Thoracic aorta (tissue), 2 donors: ENCODE data around the gene NECTIN2. TPM values are rescaled to one million over a fixed set of nuclear protein-coding genes. Genes with fewer than 3 reads are reported as not detected.

ENCODE experiments used
- ATAC-seq: fragments of 150-250 bp; one replicate; pipeline ENCODE4 v1.8.0; 2017; ENCODE audit warnings: low read depth; ENCODE audit not compliant: insufficient number of reproducible peaks, low FRiP score
- DNase-seq: peaks from one replicate; pipeline ENCODE4 v3.0.0-alpha.2; 2020; ENCODE audit warnings: low spot score
- H3K27ac ChIP-seq, 2 donors: fragments of 200-600 bp; sonication (generic); 1 replicate in 1 of 2; 2 replicates in 1 of 2; pipeline ENCODE4 v1.5.1; 2016; ENCODE audit warnings: mild to moderate bottlenecking in 2 of 2, moderate library complexity in 2 of 2
- H3K27me3 ChIP-seq: fragments of 200-600 bp; sonication (generic); replicated peaks from 2 replicates; pipeline ENCODE4 v1.6.0; 2016; ENCODE audit warnings: mild to moderate bottlenecking; ENCODE audit not compliant: insufficient read depth
- H3K36me3 ChIP-seq: fragments of 200-600 bp; sonication (generic); one replicate; pipeline ENCODE4 v1.5.1; 2016
- H3K4me1 ChIP-seq, 2 donors: fragments of 200-600 bp; sonication (generic); 1 replicate in 1 of 2; 2 replicates in 1 of 2; pipeline versions ENCODE4 v1.5.1 to v1.6.0; 2016; ENCODE audit warnings: low read depth in 2 of 2, mild to moderate bottlenecking in 1 of 2; ENCODE audit not compliant: control insufficient read depth in 1 of 2
- H3K4me3 ChIP-seq: fragments of 200-600 bp; sonication (generic); 2 replicates; pipeline ENCODE4 v1.5.1; 2016; ENCODE audit warnings: mild to moderate bottlenecking
- H3K9me3 ChIP-seq: fragments of 200-600 bp; sonication (generic); 2 replicates; pipeline ENCODE4 v1.5.1; 2016
- CTCF ChIP-seq: fragments of 200-600 bp; sonication (generic); IDR thresholded peaks from one replicate; pipeline ENCODE4 v1.5.1; 2019; ENCODE audit warnings: antibody characterized with exemption
- total RNA-seq, 2 donors: library from RNA; depleted of rRNA; stranded (reverse); fragments of >200 nt; gene quantifications; one replicate each; pipeline versions ENCODE4 v1.1.0 to v1.2.3, GENCODE V29; 2016

NECTIN2 gene
- total RNA-seq, 2 donors from 2014 or later, result 61.7 to 84.3 TPM

GRCh38 chr19:44865196-44865767 lies 19.2 kb downstream of the NECTIN2 start:
- Histone ChIP-seq H3K9me3 (no peaks in the 10 kb centered on the region), H3K4me1 (no peaks in the 10 kb centered on the region), H3K27me3 (no peaks in the 10 kb centered on the region), H3K4me3 (no peak overlapping the region), H3K27ac (no peak overlapping the region), H3K36me3 (peaks cover 14% of the 10 kb centered on the region)
- DNase-seq (no peak), ATAC-seq (no peak)
- no peak for TF ChIP-seq CTCF

- H3K27me3 ChIP-seq, result no peaks in the 10 kb centered on the region
- H3K4me3 ChIP-seq, result no peak overlapping the region
- no peaks in the 10 kb centered on the region for H3K9me3 ChIP-seq
- no peak for DNase-seq
- peaks cover 18% of the 10 kb centered on the region for H3K36me3 ChIP-seq
- H3K4me1 ChIP-seq, result no peaks in the 10 kb centered on the region
- H3K27ac ChIP-seq, result no peak overlapping the region
- no peak for ATAC-seq
- no peak for TF ChIP-seq CTCF
Measured at GRCh38 chr19:44866664-44867063, 20.6 kb downstream of the NECTIN2 start.

GRCh38 chr19:44867578-44867977 lies 21.5 kb downstream of the NECTIN2 start:
- ATAC-seq (no peak), DNase-seq (no peak)
- Histone ChIP-seq H3K4me1 (no peaks in the 10 kb centered on the region), H3K9me3 (no peaks in the 10 kb centered on the region), H3K4me3 (no peak overlapping the region), H3K27ac (no peak overlapping the region), H3K36me3 (peaks cover 26% of the 10 kb centered on the region), H3K27me3 (no peaks in the 10 kb centered on the region)
- TF ChIP-seq CTCF, result no peak

- Histone ChIP-seq H3K27me3 (no peaks in the 10 kb centered on the region), H3K36me3 (peaks cover 46% of the 10 kb centered on the region), H3K4me3 (no peak overlapping the region), H3K27ac (no peak overlapping the region), H3K4me1 (no peaks in the 10 kb centered on the region), H3K9me3 (no peaks in the 10 kb centered on the region)
- TF ChIP-seq CTCF, result no peak
- DNase-seq, result no peak
- no peak for ATAC-seq
Measured at GRCh38 chr19:44869733-44870470, 23.8 kb downstream of the NECTIN2 start.

- Histone ChIP-seq H3K4me3 (no peak overlapping the region), H3K9me3 (no peaks in the 10 kb centered on the region), H3K27me3 (no peaks in the 10 kb centered on the region), H3K4me1 (no peaks in the 10 kb centered on the region), H3K36me3 (peaks cover 50% of the 10 kb centered on the region), H3K27ac (no peak overlapping the region)
- TF ChIP-seq CTCF, result no peak
- no peak for ATAC-seq
- no peak for DNase-seq
Measured at GRCh38 chr19:44871809-44872208, 25.7 kb downstream of the NECTIN2 start.
